Tibial nerve (tissue), 4 donors: ENCODE data around the gene CAMTA1.

Experiments
- CTCF ChIP-seq, 5 experiments: fragments of 200-600 bp in 3 of 5; fragments of 450-650 bp in 2 of 5; sonication (generic) in 3 of 5; IDR thresholded peaks; one replicate each; pipeline ENCODE4 v1.5.1; 2016 to 2019; ENCODE audit warnings: antibody characterized with exemption in 5 of 5, mild to moderate bottlenecking in 3 of 5, moderate library complexity in 2 of 5
- EP300 ChIP-seq, 2 donors: sonication (generic); formaldehyde crosslinking; IDR thresholded peaks; one replicate each; pipeline ENCODE4 v1.6.1; 2017; ENCODE audit warnings: antibody characterized with exemption in 2 of 2, mild to moderate bottlenecking in 1 of 2
- POLR2A ChIP-seq, 2 donors: fragments of 450-650 bp; IDR thresholded peaks; one replicate each; pipeline ENCODE4 v1.6.1; 2017; ENCODE audit warnings: antibody characterized with exemption in 2 of 2, mild to moderate bottlenecking in 2 of 2, moderate library complexity in 2 of 2

GRCh38 chr1:7726623-7727022 lies 941.4 kb downstream of the CAMTA1 start:
- no peak for TF ChIP-seq CTCF (IDR thresholded peaks at IDR 0.05)
- TF ChIP-seq POLR2A (IDR thresholded peaks at IDR 0.05): no peak
- TF ChIP-seq EP300 (IDR thresholded peaks at IDR 0.05): no peak
